ENCODE results near the gene INVS.
"Not testable (repeated sequence)": the region's sequence is repeated elsewhere in the genome, so short reads cannot be mapped to it uniquely, and the experiment has no call there.

INVS gene

DNA sequence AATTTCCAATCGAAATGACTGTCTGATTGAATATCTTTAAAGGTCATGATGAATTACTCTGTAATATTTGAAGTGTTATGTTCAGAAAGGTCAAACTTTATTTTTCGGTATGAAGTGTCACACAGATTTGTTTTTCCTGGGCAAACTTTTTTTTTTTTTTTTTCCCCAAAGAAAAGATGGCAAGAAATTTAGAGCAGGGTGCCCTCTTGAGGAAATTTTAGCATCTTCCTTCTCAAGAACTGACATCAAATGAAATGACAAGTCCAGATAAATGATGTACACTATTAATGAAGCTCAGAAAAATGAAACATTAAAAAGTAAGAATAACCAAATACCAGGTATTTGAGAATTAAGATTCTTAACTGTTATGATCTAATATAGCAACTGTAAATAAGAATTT, 123.6 kb downstream of the INVS start:
- Histone ChIP-seq H3K27me3 (ENCODE audit: insufficient read depth, low read length) (no peaks in the 10 kb centered on the region), H3K4me1 (ENCODE audit: insufficient read depth, low read length) (peaks cover 2% of the 10 kb centered on the region), H3K4me3 (ENCODE audit: low read length) (no peak overlapping the region), H3K36me3 (ENCODE audit: insufficient read depth, low read length) (peaks cover 16% of the 10 kb centered on the region), H3K9me3 (ENCODE audit: low read length) (no peaks in the 10 kb centered on the region), H2AFZ (ENCODE audit: low read depth, low read length) (no peak overlapping the region)

DNA sequence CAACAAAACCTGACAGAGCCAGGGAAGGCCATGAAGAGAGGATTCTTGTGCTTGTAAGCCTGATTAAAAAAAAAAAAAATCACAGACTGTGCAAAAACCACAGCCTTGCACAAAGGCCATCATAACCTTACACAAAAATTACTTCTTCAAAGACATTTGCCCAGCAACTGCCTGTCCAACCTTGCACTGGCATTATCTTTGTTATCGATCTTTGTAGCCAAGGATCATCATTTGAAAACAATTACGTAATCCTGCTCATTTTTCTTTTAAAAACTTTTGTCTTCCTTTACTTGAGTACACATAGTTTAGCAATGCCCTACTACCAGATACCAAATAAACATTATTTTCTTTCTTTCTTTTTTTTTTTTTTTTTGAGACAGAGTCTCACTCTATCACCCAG, 128.6 kb downstream of the INVS start:
- Histone ChIP-seq H3K4me1 (ENCODE audit: insufficient read depth, low read length) (peaks cover 2% of the 10 kb centered on the region), H3K4me3 (ENCODE audit: low read length) (no peak overlapping the region), H3K9me3 (ENCODE audit: low read length) (no peaks in the 10 kb centered on the region), H3K36me3 (ENCODE audit: insufficient read depth, low read length) (peaks cover 24% of the 10 kb centered on the region), H3K27me3 (ENCODE audit: insufficient read depth, low read length) (no peaks in the 10 kb centered on the region), H2AFZ (ENCODE audit: low read depth, low read length) (no peak overlapping the region)

DNA sequence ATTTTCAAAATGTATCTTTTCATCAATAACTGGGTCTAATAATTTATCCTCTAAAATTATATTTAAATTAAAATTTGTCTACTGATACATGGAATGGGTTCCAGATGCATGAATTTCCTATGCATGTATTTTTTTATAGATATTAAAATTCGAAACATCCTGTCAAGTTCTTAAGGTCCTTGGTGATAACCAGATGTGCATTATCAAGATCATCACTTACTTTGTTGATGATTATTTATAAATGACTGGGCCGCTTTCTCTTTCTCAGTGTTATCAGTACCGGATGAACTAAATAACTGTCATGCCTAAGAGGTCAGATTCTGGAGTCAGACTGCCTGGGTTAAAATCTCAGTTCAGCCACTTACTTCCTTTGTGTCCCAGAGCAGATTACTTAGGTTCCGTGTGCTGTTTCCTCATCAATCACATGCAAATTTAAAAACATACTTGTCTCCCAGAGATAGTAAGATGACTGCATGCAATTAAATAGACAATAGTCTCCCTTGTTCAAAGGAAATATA, 129.4 kb downstream of the INVS start:
- Histone ChIP-seq H3K36me3 (ENCODE audit: insufficient read depth, low read length) (peaks cover 24% of the 10 kb centered on the region), H3K4me1 (ENCODE audit: insufficient read depth, low read length) (peaks cover 2% of the 10 kb centered on the region), H3K27me3 (ENCODE audit: insufficient read depth, low read length) (no peaks in the 10 kb centered on the region), H3K9me3 (ENCODE audit: low read length) (no peaks in the 10 kb centered on the region), H3K4me3 (ENCODE audit: low read length) (no peak overlapping the region), H2AFZ (ENCODE audit: low read depth, low read length) (no peak overlapping the region)

DNA sequence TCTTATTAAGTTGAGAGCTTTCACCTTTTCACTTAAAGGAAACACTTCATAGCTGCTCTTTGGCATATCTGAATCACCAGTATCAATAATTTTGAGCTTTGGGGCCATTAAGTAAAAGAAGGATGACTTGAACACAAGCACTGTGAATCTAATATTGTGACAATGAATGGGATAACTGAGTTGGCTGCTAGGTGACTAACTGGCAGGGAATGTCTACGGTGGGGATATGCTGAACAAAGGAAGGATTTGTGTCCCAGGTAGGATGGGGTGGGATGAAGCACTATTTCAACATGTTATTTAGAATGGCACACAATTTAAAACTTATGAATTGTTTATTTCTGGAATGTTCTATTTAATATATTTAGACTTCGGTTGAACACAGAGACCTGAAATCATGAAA, 130.1 kb downstream of the INVS start:
- Histone ChIP-seq H3K27me3 (ENCODE audit: insufficient read depth, low read length) (no peaks in the 10 kb centered on the region), H2AFZ (ENCODE audit: low read depth, low read length) (no peak overlapping the region), H3K4me1 (ENCODE audit: insufficient read depth, low read length) (peaks cover 1% of the 10 kb centered on the region), H3K9me3 (ENCODE audit: low read length) (no peaks in the 10 kb centered on the region), H3K4me3 (ENCODE audit: low read length) (no peak overlapping the region), H3K36me3 (ENCODE audit: insufficient read depth, low read length) (peaks cover 24% of the 10 kb centered on the region)

GRCh38 chr9:100229561-100229960, 130.5 kb downstream of the INVS start:
- Histone ChIP-seq H3K36me3 (ENCODE audit: insufficient read depth, low read length) (peaks cover 24% of the 10 kb centered on the region), H2AFZ (ENCODE audit: low read depth, low read length) (no peak overlapping the region), H3K27me3 (ENCODE audit: insufficient read depth, low read length) (no peaks in the 10 kb centered on the region), H3K4me3 (ENCODE audit: low read length) (no peak overlapping the region), H3K9me3 (ENCODE audit: low read length) (no peaks in the 10 kb centered on the region), H3K4me1 (ENCODE audit: insufficient read depth, low read length) (no peaks in the 10 kb centered on the region)

GRCh38 chr9:100236986-100237385, 137.9 kb downstream of the INVS start:
- H2AFZ ChIP-seq (ENCODE audit: low read depth, low read length); H3K4me1 ChIP-seq (ENCODE audit: insufficient read depth, low read length); H3K36me3 ChIP-seq (ENCODE audit: insufficient read depth, low read length); H3K27me3 ChIP-seq (ENCODE audit: insufficient read depth, low read length); H3K4me3 ChIP-seq (ENCODE audit: low read length): not testable (repeated sequence)
- peaks cover 14% of the 10 kb centered on the region for H3K9me3 ChIP-seq (ENCODE audit: low read length)

- H3K36me3 ChIP-seq (ENCODE audit: insufficient read depth, low read length), result peaks cover 18% of the 10 kb centered on the region
- H3K27me3 ChIP-seq (ENCODE audit: insufficient read depth, low read length), result no peaks in the 10 kb centered on the region
- H3K9me3 ChIP-seq (ENCODE audit: low read length), result peaks cover 16% of the 10 kb centered on the region
- no peak overlapping the region for H3K4me3 ChIP-seq (ENCODE audit: low read length)
- H2AFZ ChIP-seq (ENCODE audit: low read depth, low read length), result no peak overlapping the region
- H3K4me1 ChIP-seq (ENCODE audit: insufficient read depth, low read length), result no peaks in the 10 kb centered on the region
Observed at GRCh38 chr9:100240512-100240911, 141.5 kb downstream of the INVS start.

GRCh38 chr9:100267211-100267610, 168.2 kb downstream of the INVS start:
- peaks cover 4% of the 10 kb centered on the region for H3K9me3 ChIP-seq (ENCODE audit: low read length)
- peaks cover 27% of the 10 kb centered on the region for H3K36me3 ChIP-seq (ENCODE audit: insufficient read depth, low read length)
- no peak overlapping the region for H2AFZ ChIP-seq (ENCODE audit: low read depth, low read length)
- no peak overlapping the region for H3K4me3 ChIP-seq (ENCODE audit: low read length)
- no peaks in the 10 kb centered on the region for H3K4me1 ChIP-seq (ENCODE audit: insufficient read depth, low read length)
- H3K27me3 ChIP-seq (ENCODE audit: insufficient read depth, low read length), result no peaks in the 10 kb centered on the region

- peaks cover 36% of the 10 kb centered on the region for H3K36me3 ChIP-seq (ENCODE audit: insufficient read depth, low read length)
- no peak overlapping the region for H3K4me3 ChIP-seq (ENCODE audit: low read length)
- no peaks in the 10 kb centered on the region for H3K27me3 ChIP-seq (ENCODE audit: insufficient read depth, low read length)
- H2AFZ ChIP-seq (ENCODE audit: low read depth, low read length), result no peak overlapping the region
- H3K9me3 ChIP-seq (ENCODE audit: low read length), result peaks cover 9% of the 10 kb centered on the region
- no peaks in the 10 kb centered on the region for H3K4me1 ChIP-seq (ENCODE audit: insufficient read depth, low read length)
Observed at GRCh38 chr9:100268271-100268670, 169.2 kb downstream of the INVS start.

DNA sequence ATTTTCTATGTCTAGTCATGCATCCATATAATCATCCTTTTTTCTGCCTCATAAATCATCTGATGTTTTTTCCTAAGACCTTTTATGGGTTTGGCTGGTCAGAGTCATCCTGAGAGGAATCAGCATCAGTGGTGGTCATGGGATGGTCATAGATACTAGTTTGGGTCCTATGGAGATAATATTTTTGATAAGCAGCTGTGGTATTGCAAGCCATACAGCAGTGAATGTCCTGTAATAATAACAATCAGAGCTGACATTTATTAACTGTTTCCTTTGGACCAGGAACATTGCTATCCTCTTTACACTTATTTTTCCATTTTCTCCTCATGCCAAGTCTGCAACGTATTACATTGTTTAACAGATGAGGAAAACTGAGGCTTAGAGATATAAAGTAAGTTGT, 170.6 kb downstream of the INVS start:
- Histone ChIP-seq H3K9me3 (ENCODE audit: low read length) (peaks cover 9% of the 10 kb centered on the region), H3K4me3 (ENCODE audit: low read length) (no peak overlapping the region), H2AFZ (ENCODE audit: low read depth, low read length) (no peak overlapping the region), H3K36me3 (ENCODE audit: insufficient read depth, low read length) (peaks cover 36% of the 10 kb centered on the region), H3K27me3 (ENCODE audit: insufficient read depth, low read length) (no peaks in the 10 kb centered on the region), H3K4me1 (ENCODE audit: insufficient read depth, low read length) (no peaks in the 10 kb centered on the region)

GRCh38 chr9:100277166-100277979, 178.3 kb downstream of the INVS start:
- H3K9me3 ChIP-seq (ENCODE audit: low read length), result peaks cover 5% of the 10 kb centered on the region
- H2AFZ ChIP-seq (ENCODE audit: low read depth, low read length), result no peak overlapping the region
- H3K36me3 ChIP-seq (ENCODE audit: insufficient read depth, low read length), result peaks cover 22% of the 10 kb centered on the region
- H3K4me3 ChIP-seq (ENCODE audit: low read length), result no peak overlapping the region
- H3K27me3 ChIP-seq (ENCODE audit: insufficient read depth, low read length), result no peaks in the 10 kb centered on the region
- peaks cover 8% of the 10 kb centered on the region for H3K4me1 ChIP-seq (ENCODE audit: insufficient read depth, low read length)

GRCh38 chr9:100281066-100281465, 182.0 kb downstream of the INVS start:
- H2AFZ ChIP-seq (ENCODE audit: low read depth, low read length), result no peak overlapping the region
- peaks cover 8% of the 10 kb centered on the region for H3K4me1 ChIP-seq (ENCODE audit: insufficient read depth, low read length)
- no peaks in the 10 kb centered on the region for H3K27me3 ChIP-seq (ENCODE audit: insufficient read depth, low read length)
- peaks cover 39% of the 10 kb centered on the region for H3K36me3 ChIP-seq (ENCODE audit: insufficient read depth, low read length)
- H3K4me3 ChIP-seq (ENCODE audit: low read length), result no peak overlapping the region
- H3K9me3 ChIP-seq (ENCODE audit: low read length), result peaks cover 14% of the 10 kb centered on the region

GRCh38 chr9:100281676-100282387, 182.8 kb downstream of the INVS start:
- H3K27me3 ChIP-seq (ENCODE audit: insufficient read depth, low read length), result no peaks in the 10 kb centered on the region
- H3K36me3 ChIP-seq (ENCODE audit: insufficient read depth, low read length), result peaks cover 40% of the 10 kb centered on the region
- H3K9me3 ChIP-seq (ENCODE audit: low read length), result peaks cover 16% of the 10 kb centered on the region
- H3K4me1 ChIP-seq (ENCODE audit: insufficient read depth, low read length), result peaks cover 7% of the 10 kb centered on the region
- no peak overlapping the region for H3K4me3 ChIP-seq (ENCODE audit: low read length)
- H2AFZ ChIP-seq (ENCODE audit: low read depth, low read length), result no peak overlapping the region

Measured in neuron (in vitro differentiated cells).